Measurements from ENCODE around the gene CSNK1A1. TPM values are rescaled to one million over a fixed set of nuclear protein-coding genes. Genes with fewer than 3 reads are reported as not detected.

The CSNK1A1 gene
- total RNA-seq, 2 experiments from 2014 or later, result 176 to 187 TPM

DNA sequence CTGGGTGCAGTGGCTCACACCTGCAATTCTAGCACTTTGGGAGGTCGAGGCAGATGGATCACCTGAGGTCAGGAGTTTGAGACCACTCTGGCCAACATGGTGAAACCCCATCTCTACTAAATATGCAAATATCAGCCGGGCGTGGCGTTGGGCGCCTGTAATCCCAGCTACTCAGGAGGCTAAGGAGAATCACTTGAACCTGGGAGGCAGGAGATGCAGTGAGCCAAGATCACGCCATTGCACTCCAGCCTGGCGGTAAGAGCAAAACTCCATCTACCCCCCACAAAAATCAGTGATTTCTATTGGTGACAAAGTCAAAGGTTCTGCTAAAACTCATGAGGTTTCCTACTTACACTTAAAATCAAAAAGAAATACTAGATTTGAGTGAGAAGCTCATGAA is 18.8 kb downstream of the CSNK1A1 start:
- Histone ChIP-seq H3K4me3 (ENCODE audit: low read depth, low read length, poor library complexity, severe bottlenecking) (no peak overlapping the region), H3K4me1 (ENCODE audit: insufficient read depth, low read length, poor library complexity, severe bottlenecking) (peaks cover 6% of the 10 kb centered on the region), H3K4me2 (ENCODE audit: low read length) (no peak overlapping the region), H3K36me3 (ENCODE audit: insufficient read depth, low read length) (peaks cover 88% of the 10 kb centered on the region), H3K79me2 (ENCODE audit: insufficient read depth, low read depth, low read length) (peaks cover 100% of the 10 kb centered on the region), H3K9me2 (ENCODE audit: insufficient read depth, low read length) (no peaks in the 10 kb centered on the region), H3K9me3 (ENCODE audit: low read length) (no peaks in the 10 kb centered on the region), H2AFZ (ENCODE audit: low read length) (no peak overlapping the region), H3K27ac (ENCODE audit: low read depth, low read length, poor library complexity, severe bottlenecking) (no peak overlapping the region), H4K20me1 (ENCODE audit: insufficient read depth, low read length) (peaks cover 40% of the 10 kb centered on the region)
- CTCF ChIA-PET (ENCODE audit: unreplicated experiment), result no interaction called here
- no peak for TF ChIP-seq EZH2phosphoT487 (IDR thresholded peaks at IDR 0.05; ENCODE audit: borderline replicate concordance, low read depth, low read length)
- TF ChIP-seq, protein P1, sequence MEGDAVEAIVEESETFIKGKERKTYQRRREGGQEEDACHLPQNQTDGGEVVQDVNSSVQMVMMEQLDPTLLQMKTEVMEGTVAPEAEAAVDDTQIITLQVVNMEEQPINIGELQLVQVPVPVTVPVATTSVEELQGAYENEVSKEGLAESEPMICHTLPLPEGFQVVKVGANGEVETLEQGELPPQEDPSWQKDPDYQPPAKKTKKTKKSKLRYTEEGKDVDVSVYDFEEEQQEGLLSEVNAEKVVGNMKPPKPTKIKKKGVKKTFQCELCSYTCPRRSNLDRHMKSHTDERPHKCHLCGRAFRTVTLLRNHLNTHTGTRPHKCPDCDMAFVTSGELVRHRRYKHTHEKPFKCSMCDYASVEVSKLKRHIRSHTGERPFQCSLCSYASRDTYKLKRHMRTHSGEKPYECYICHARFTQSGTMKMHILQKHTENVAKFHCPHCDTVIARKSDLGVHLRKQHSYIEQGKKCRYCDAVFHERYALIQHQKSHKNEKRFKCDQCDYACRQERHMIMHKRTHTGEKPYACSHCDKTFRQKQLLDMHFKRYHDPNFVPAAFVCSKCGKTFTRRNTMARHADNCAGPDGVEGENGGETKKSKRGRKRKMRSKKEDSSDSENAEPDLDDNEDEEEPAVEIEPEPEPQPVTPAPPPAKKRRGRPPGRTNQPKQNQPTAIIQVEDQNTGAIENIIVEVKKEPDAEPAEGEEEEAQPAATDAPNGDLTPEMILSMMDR (conservative IDR thresholded peaks at IDR 0.05; ENCODE audit: low read length), result no peak
- DNase-seq (ENCODE audit: low spot score), result no peak
- BruUV-seq (replicated peaks), result no TSS peak
- intact Hi-C loops (cut with micrococcal nuclease; ENCODE audit: unreplicated experiment), result no loop called here
- POLR2A ChIA-PET, result interaction anchor here (0.7 to 2.4 kb wide), 3 partner anchors 8 to 251 kb away, joined by 3 to 5 read pairs (median 3); no protein-coding TSS in a partner anchor

DNA sequence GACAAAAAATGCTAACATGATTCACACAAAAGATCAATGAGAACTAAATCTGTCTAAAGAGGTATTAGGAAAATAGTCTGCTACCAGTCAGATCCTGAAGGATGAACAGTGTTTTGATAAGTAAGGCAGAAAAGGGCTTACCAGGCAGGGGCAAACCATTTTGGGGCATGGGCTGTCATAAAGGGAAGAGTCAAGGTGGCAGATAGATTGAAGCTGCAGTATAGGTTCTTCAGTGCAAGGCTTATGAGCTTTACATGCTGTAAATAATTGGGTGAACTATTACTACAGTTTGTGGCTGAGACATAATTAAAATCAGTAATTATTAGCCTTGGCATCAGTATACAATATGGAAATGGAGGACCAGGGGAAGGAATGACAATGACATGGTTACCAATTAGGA is 21.8 kb downstream of the CSNK1A1 start:
- H3K27ac ChIP-seq (ENCODE audit: low read depth, low read length, poor library complexity, severe bottlenecking), result no peak overlapping the region
- ChIA-PET POLR2A (interaction anchor here (0.8 to 1.6 kb wide), 3 partner anchors 10 to 1933 kb away, joined by 3 to 8 read pairs (median 3); no protein-coding TSS in a partner anchor), CTCF (ENCODE audit: unreplicated experiment) (interaction anchor here (1.5 kb wide), 1 partner anchor 11 kb away, joined by 3 read pairs; no protein-coding TSS in a partner anchor)
- peaks cover 100% of the 10 kb centered on the region for H3K79me2 ChIP-seq (ENCODE audit: insufficient read depth, low read depth, low read length)
- intact Hi-C loops (cut with micrococcal nuclease; ENCODE audit: unreplicated experiment), result no loop called here
- DNase-seq (ENCODE audit: low spot score), result no peak
- peaks cover 7% of the 10 kb centered on the region for H3K4me1 ChIP-seq (ENCODE audit: insufficient read depth, low read length, poor library complexity, severe bottlenecking)
- H2AFZ ChIP-seq (ENCODE audit: low read length), result no peak overlapping the region
- peaks cover 74% of the 10 kb centered on the region for H3K36me3 ChIP-seq (ENCODE audit: insufficient read depth, low read length)
- H3K9me2 ChIP-seq (ENCODE audit: insufficient read depth, low read length), result no peaks in the 10 kb centered on the region
- TF ChIP-seq EZH2phosphoT487 (IDR thresholded peaks at IDR 0.05; ENCODE audit: borderline replicate concordance, low read depth, low read length), result no peak
- TF ChIP-seq, protein P1 (conservative IDR thresholded peaks at IDR 0.05; ENCODE audit: low read length), result no peak
- no TSS peak for BruUV-seq (replicated peaks)
- no peak overlapping the region for H3K4me3 ChIP-seq (ENCODE audit: low read depth, low read length, poor library complexity, severe bottlenecking)
- no peaks in the 10 kb centered on the region for H3K9me3 ChIP-seq (ENCODE audit: low read length)
- H4K20me1 ChIP-seq (ENCODE audit: insufficient read depth, low read length), result peaks cover 55% of the 10 kb centered on the region
- no peak overlapping the region for H3K4me2 ChIP-seq (ENCODE audit: low read length)

DNA sequence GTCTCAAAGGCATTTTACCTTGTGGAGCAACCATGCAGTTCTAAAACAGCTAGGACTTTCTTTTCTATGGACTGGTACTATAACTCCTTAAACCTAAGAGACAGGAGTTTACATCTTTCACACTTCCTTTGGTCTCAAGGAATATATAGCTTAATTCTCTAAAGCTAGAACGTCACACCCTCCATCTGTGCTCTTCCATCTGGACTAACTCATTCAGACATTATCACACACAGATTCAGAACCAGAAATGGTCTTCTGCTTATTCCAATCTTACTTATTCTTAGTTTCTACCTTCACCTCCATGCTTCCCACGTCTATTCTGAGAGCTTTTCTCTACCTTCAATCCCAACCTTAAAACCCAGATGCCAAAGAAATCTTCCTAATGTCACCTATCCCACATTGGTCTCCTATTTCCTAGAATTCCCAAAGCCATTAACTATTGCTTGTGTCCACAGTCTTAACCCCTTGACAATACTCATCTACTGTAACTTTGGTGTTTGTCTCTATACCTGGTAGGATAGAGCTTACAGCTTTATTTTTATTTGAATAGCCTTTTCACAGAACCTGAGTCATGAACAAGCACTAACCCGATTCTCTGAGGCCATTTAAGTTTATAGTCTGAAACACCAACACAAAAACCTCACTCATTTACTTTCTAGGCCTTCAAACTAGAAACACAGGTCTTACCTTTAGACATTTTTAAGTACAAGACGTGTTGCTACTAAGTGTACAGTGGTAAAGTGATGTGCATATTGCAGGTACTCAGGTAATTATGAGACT is 22.8 kb downstream of the CSNK1A1 start:
- peaks cover 78% of the 10 kb centered on the region for H3K36me3 ChIP-seq (ENCODE audit: insufficient read depth, low read length)
- H3K9me3 ChIP-seq (ENCODE audit: low read length), result no peaks in the 10 kb centered on the region
- no peak for TF ChIP-seq EZH2phosphoT487 (IDR thresholded peaks at IDR 0.05; ENCODE audit: borderline replicate concordance, low read depth, low read length)
- TF ChIP-seq, protein P1 (conservative IDR thresholded peaks at IDR 0.05; ENCODE audit: low read length), result no peak
- H3K4me2 ChIP-seq (ENCODE audit: low read length), result no peak overlapping the region
- H3K27ac ChIP-seq (ENCODE audit: low read depth, low read length, poor library complexity, severe bottlenecking), result no peak overlapping the region
- POLR2A ChIA-PET, result interaction anchor here (1.0 to 2.5 kb wide), 6 partner anchors 10 to 23 kb away, joined by 3 to 8 read pairs (median 6); partner anchors contain the start of gene CSNK1A1
- H3K79me2 ChIP-seq (ENCODE audit: insufficient read depth, low read depth, low read length), result peaks cover 100% of the 10 kb centered on the region
- no peak overlapping the region for H2AFZ ChIP-seq (ENCODE audit: low read length)
- CTCF ChIA-PET (ENCODE audit: unreplicated experiment), result interaction anchor here (1.5 kb wide), 1 partner anchor 10 kb away, joined by 3 read pairs; no protein-coding TSS in a partner anchor
- peaks cover 56% of the 10 kb centered on the region for H4K20me1 ChIP-seq (ENCODE audit: insufficient read depth, low read length)
- intact Hi-C loops (cut with micrococcal nuclease; ENCODE audit: unreplicated experiment), result no loop called here
- BruUV-seq (replicated peaks), result TSS peak; percentile 2
- peaks cover 7% of the 10 kb centered on the region for H3K4me1 ChIP-seq (ENCODE audit: insufficient read depth, low read length, poor library complexity, severe bottlenecking)
- H3K4me3 ChIP-seq (ENCODE audit: low read depth, low read length, poor library complexity, severe bottlenecking), result no peak overlapping the region
- no peak for DNase-seq (ENCODE audit: low spot score)
- no peaks in the 10 kb centered on the region for H3K9me2 ChIP-seq (ENCODE audit: insufficient read depth, low read length)
